HG03108 (cell line): Measurements from ENCODE around the gene ABCA13.

ENCODE experiments used
- ATAC-seq: cut with Tn5 transposase; IDR thresholded peaks from one replicate; pipeline ENCODE4 v1.9.1; 2021; ENCODE audit warnings: moderate library complexity; ENCODE audit not compliant: unreplicated experiment

The ABCA13 gene

DNA sequence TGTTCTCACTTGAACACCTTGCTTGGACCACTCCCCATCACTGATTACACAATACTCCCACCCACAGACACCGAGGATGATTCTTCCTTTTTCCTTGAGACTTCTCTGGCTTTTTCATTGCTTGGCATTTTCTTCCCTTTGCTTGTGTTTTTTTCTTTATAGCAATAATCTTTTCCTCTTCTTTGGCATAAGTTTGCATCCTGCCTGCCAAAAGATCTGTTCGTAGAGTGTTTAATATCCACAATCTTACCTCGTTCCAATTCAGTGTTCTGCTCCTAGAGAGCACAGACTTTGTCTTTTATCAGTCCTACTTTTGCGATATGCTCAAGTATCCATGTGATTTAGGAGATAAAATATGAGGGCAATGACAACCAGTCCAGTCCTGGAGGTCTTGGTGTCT is 449.8 kb downstream of the ABCA13 start:
- ATAC-seq, result no peak

DNA sequence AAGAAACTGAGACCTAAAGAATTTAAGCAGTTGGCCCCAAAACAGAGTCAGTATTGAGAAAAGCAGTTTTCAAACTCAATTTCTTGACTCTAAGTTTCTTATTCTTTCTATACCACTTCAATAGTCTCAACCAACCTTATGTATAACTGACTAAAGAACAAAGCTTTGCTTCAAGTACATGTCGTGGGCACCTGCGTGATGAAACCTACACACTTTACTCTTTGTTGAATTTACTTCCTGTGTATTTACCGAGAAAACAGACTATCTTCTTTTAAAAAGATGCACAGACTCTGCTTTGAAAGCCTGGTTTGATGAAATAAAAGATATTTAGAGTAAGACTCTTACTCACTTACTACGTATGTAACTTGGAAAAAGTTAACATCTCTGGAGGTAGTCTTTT is 455.9 kb downstream of the ABCA13 start:
- ATAC-seq, result no peak

DNA sequence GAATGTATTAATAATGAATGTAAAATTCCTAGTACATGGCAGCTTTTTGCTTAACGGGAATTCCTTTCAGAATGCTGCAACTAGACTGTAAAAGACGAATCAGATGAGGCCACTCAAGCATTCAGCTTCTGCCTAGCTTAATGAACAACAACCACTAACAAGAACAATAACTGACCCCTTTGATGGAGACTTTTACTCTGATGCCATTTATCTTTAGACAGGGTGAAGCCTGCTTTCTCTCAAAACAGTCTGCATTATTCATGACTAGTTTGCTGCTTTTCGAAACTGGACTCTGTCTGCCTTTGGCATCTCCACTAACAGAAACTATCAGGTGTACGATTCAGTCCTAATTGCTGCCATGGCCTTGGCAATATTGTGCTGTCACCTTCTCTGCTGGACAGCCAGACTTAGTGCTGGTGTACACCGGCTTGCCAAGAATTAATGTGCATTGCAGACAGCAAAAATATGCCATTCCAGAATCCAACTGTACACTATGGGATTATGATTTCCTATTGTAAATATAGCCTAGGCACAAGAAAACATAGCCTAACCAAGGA is 457.6 kb downstream of the ABCA13 start:
- ATAC-seq, result no peak

DNA sequence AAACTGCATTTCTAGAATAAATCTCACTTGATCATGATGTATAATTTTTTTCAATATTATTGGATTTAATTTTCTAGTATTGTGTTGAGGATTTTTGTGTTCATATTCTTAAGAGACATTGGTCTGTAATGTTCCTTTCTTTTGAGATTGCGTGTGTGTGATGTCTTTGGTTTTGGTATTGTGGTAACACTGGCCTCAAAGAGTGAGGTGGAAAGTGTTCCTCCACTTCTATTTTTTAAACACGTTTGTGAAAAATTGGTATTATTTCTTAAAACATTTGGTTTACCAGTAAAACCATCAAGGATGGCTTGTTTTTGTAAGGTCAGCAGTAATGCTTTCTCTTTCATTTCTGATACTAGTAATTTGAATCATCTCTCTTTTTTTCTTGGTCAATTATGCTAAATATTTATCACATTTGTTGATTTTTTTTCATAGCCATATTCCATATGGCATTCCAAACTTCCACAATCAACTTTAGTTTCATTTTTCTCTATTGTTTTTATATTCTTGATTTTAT is 462.9 kb downstream of the ABCA13 start:
- ATAC-seq, result no peak

DNA sequence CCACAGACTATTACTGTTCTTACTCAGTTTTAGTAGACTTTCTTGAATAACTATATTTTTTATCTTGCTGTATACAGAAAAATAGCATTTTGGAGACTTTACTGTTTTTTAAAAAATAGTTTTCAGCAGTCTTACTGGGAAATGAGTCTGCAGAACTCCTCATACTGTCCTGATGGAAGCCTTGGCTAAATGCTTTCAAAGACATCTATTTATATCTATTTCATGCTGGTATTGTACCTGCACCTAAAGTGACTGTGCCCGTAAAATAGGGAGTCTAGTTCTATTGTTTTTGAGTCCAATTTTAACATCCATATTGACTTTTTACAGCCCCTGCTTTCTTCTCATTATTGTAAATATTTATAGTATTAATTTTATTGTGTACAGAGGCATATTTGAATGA is 464.5 kb downstream of the ABCA13 start:
- ATAC-seq, result no peak

DNA sequence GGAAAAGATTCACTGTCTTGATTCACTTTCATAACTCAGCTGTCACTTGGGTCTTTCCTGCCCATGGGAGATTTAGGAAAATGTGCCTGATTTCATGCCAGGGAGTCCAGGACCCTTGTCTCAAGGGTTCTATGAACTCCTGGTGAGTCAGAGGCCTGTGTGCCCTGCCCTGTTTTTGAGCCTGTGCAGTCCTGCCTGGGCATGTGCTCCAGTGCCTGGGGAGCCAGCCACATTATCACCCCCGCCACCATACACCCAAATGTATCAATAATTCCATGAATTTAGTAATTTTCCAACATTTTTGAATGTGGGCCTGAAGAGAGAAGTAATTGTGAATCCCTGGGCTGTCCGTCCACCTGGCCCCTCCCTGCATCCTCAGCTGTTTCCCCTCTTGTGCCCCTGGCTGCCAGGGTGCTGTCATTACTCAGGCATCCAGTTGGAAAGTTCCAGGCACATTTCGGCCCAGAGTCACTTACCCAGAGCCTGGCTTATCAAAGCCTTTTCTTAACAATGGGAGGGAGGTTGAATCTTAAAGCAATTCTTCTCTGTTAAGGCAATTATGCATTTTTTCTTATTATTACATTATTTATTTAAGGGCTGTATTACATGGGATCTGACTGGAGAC is 465.2 kb downstream of the ABCA13 start:
- no peak for ATAC-seq

DNA sequence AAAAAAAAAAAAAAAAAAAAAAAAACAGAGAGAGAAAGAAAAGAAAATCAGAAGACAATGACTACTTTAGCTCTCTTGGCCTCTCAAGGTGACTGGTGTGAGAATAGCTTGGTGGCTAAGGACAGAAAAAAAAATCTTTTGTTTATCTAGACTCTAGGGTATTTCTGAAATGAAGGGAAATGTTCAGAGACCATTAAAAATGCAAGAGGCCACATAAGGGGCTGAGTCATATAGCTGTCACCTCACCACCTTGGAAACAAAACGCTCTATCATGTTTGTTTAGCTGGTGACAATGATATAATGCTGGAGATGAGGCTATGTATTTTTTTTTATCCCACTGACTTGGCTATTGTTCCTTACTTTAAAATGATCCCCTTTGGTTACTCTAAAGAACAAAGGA is 466.1 kb downstream of the ABCA13 start:
- ATAC-seq, result no peak

DNA sequence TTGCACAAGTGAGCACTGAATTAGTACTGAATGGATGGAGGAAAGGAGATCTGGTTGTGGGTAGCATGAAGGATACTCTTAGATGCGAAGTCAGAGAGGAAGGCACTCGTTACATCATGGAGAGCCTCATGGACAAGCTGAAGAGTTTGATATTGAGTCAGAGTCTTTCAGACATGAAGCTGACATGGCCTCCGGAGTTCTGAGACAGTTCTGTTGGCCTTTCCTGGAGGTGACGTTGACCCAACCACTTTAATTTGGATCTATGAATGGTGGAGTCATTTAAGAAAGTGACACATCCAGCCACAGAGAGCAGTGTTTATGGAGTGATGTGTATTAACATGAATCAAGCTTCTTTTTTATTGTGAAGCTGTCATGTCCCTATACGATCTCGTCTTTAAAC is 466.8 kb downstream of the ABCA13 start:
- ATAC-seq, result no peak

DNA sequence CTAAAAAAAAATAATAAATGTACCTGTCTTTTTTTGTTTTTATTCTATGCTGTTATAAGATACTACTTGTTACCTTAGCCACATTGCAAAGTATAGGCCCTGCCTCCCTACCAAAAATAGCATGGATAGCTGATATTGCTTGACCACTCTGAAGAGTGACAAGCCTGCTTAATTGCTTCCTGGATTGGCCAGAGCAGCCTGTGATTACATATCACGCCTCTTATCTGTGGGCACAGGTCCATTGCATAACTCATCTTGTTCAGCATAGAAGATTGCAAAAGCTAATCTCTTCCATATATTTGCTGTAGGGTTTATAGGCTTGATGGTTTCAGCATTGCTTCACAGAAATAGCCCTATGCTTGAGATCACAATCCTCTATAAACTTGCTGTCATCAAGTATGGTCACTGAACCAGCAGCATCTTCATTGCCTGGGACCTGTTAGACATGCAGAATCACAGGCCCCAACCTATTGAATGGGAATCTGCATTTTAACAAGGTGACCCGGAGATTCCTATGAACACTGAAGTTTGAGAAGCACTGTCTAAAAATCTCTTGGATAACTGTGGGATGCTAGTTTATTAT is 472.3 kb downstream of the ABCA13 start:
- no peak for ATAC-seq

DNA sequence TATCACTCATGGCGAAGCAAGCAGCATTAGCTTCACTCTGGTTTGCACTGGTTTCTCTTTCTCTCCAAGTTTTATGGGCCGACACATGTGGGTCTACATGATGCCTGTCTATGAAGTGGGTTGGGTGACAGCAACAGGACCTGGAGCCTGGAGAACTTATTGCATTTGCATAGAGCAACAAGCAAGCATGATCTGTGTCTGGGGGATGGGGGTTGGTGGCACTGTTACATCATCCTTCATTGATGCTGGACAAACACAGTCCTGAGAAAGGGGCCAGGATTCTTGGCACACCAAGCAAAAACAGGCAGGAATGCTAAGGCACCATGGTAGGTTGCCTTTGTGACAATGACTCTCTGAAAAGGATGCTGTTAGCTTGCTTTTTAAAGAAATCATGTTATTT is 486.9 kb downstream of the ABCA13 start:
- no peak for ATAC-seq

DNA sequence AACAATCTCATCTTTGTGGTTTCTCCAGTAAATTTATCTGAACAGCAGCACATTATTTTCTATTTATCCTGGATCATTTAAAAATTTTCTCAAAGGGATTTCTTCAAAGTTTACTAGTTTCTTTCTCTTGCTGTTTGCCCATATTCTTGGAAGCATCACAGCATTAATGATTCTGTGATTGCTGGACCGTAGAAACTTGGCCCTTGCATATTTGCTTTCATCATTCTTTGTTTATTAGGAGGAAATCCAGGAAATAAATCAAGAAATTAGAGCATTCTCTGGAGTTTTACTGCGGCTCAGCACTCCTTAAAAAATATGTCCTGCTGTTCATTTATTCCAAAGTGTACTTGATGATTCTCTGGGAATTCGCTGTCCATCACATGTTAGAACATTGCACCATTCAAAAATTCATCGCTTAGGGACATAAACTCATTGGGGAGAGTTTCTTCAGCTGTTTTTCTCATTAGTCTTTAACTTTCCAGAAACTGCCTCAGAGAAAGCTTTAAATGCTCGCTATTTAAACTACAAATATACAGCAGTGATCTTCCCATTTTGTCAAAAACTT is 489.1 kb downstream of the ABCA13 start:
- ATAC-seq, result no peak

DNA sequence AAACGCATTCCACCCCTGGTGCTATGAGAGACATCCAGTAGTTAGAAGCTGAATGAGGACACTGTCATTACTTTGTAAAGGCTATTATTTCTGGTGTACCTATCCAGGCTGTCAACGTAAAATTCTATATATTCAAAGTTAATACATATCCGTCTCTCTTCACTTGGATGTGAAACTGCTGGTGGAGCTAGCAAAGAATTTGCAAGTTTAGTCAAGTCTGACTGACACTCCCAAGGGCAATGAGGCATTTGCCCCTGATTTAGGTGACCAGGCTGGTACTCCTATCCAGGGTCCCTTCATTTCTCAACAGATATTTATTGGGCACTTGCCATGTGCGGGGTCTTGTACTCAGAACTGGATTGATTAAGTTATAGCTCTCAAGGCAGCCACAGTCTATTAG is 493.0 kb downstream of the ABCA13 start:
- ATAC-seq, result no peak

DNA sequence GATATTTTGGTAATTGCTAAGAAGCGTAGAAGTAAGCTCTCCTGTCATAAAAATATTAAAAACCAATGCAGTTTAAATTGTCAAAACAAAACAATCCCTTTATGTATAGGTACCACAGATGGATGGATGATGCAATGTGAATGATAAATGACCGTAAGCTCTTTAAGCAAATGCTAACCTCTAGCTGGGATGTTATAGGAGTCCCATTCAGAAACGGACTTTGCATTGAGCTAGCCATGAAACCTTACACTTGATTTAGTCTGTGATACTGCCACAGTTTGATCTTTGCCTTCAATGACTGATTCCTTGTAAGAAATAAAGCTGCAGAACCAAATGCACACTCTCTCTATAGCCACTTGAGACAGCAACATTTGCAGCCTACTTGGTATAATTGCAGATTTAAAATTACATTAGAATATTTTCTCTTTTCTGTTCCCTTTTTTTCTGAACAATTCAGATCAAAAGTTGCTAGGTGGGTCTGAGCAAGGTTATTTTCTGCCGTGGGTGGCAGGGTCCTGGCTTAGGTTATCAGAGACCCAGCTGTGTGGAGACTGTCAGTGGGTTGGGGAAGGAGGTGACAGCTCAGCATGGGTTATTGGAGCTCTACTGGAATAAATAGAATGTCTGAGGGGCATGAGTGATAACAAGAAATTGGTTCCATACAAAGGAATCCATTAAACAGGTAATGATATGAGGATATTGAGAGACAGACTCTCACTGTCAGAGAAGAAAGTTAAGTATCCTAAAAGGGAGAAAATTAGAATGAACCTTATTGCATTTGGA is 494.3 kb downstream of the ABCA13 start:
- ATAC-seq, result no peak

DNA sequence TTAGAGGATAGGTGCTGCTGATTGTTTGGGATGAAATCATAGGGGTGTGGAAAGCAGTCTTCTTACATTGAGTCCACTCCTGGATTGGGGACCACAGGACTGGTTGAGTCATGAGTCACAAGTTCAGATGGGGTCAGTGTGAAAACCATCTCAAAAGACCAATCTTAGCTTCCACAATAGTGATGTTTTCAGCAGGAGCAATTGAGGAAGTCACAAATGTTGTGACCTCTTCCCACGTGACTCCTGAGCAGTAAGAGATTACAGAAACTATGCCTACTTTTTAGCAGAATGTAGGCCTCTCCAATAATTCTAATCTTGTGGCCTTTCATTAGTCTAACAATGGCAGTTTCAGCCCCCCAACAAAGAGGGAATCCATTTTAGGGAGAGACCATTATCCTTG is 496.1 kb downstream of the ABCA13 start:
- no peak for ATAC-seq

DNA sequence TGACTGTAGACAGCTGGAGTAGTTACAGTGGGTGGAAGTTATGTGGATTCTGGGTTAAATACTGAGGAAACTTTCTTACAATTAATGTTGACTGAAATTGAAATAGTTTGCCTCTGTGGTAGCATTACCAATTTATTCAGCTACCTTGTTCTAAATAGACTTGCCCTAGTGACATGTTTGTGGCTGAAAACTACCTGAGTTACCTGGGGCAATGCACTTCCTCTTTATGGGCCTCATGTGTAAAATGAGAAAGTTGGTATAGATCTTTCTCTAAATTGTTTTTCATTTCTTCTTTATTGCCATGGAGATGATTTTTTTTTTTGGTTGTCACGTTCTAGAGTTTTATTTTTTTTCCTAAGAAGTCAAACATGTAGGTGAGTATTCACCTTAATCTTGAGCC is 500.4 kb downstream of the ABCA13 start:
- no peak for ATAC-seq

DNA sequence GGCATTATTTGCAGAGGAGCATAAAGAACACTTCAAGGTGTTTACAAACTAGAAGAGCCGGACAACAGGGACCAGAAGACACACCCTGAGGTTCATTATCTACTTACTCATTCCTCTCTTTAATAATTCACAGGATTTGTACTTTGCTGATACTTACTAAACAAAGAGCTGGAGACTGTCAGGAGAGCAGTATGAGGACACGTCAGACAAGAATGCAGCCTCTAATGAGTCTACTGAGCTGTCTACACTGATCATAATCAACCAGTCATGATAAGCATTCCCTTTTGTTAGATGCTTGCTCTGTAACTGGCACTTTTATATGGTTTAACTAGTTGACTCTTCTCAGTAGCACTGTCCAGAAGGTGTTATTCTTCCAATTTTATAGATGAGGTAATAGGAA is 509.7 kb downstream of the ABCA13 start:
- no peak for ATAC-seq

DNA sequence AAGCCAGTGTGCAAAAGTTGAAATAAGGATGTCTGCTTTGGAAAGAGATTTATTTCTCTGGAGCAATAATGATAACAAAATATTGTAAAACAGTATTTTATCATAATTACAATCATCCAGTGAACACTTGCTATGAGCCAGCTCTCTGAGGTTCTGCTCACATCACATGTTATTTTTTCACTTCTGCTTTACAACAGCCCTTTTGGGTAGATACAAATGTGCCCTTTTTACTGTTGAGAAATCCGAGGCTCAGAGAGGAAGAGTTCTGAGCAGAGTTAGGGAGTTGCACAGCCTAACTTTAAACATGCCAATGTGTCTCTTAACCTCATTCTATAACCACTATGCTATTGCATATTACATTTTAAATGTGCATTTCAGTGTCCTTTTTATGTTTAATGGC is 520.5 kb downstream of the ABCA13 start:
- ATAC-seq, result no peak
